ENCODE data around the gene BIRC6.

- TF ChIP-seq, protein P1, sequence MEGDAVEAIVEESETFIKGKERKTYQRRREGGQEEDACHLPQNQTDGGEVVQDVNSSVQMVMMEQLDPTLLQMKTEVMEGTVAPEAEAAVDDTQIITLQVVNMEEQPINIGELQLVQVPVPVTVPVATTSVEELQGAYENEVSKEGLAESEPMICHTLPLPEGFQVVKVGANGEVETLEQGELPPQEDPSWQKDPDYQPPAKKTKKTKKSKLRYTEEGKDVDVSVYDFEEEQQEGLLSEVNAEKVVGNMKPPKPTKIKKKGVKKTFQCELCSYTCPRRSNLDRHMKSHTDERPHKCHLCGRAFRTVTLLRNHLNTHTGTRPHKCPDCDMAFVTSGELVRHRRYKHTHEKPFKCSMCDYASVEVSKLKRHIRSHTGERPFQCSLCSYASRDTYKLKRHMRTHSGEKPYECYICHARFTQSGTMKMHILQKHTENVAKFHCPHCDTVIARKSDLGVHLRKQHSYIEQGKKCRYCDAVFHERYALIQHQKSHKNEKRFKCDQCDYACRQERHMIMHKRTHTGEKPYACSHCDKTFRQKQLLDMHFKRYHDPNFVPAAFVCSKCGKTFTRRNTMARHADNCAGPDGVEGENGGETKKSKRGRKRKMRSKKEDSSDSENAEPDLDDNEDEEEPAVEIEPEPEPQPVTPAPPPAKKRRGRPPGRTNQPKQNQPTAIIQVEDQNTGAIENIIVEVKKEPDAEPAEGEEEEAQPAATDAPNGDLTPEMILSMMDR (IDR thresholded peaks at IDR 0.05; ENCODE audit: low read depth, low read length, poor library complexity, severe bottlenecking): no peak
- no peak for TF ChIP-seq EZH2phosphoT487 (IDR thresholded peaks at IDR 0.05; ENCODE audit: borderline replicate concordance, low read length)
Measured at GRCh38 chr2:32479993-32480392, 123.2 kb downstream of the BIRC6 start.
